SK-N-SH (cell line): ENCODE results near the gene GRIP2. TPM values are rescaled to one million over a fixed set of nuclear protein-coding genes. Genes with fewer than 3 reads are reported as not detected.
"Not testable (repeated sequence)": the region's sequence is repeated elsewhere in the genome, so short reads cannot be mapped to it uniquely, and the experiment has no call there.

Source experiments
- CTCF ChIA-PET: fragments of 300-600, 350-600 bp; formaldehyde crosslinking; extraction: SDS; loops from one replicate; lab custom pipeline; 2021; lab: Yijun Ruan, JAX
- POLR2A ChIA-PET: fragments of 350-600 bp; sonication (Branson Sonifier 250); formaldehyde crosslinking; extraction: SDS; loops from one replicate; lab custom pipeline; 2020; ENCODE audit warnings: antibody characterized with exemption, inconsistent platforms; lab: Yijun Ruan, JAX
- DNase-seq: peaks from one replicate; pipeline ENCODE4 v3.0.0; 2012
- H2AFZ ChIP-seq: fragments of 200-600 bp; sonication (generic); 2 replicates; pipeline ENCODE4 v1.8.1; 2016; ENCODE audit warnings: antibody characterized with exemption, mild to moderate bottlenecking, low read depth
- H3F3A ChIP-seq: fragments of 200-600 bp; sonication (generic); replicated peaks from 2 replicates; pipeline ENCODE3; 2016; ENCODE audit warnings: antibody characterized with exemption, mild to moderate bottlenecking; ENCODE audit not compliant: insufficient read depth
- H3K27ac ChIP-seq, 2 experiments: fragments of 200-500 bp in 1 of 2; fragments of 200-600 bp in 1 of 2; sonication (Bioruptor generic) in 1 of 2; sonication (generic), shearing (Covaris generic) in 1 of 2; 2 replicates each; pipeline versions ENCODE4 v1.5.1 to v1.6.1; 2014 to 2016; ENCODE audit warnings: low read depth in 2 of 2, inconsistent platforms in 1 of 2, low read length in 1 of 2, mild to moderate bottlenecking in 1 of 2, mixed read lengths in 1 of 2
- H3K27me3 ChIP-seq: fragments of 200-600 bp; sonication (generic), shearing (Covaris generic); 2 replicates; pipeline ENCODE4 v1.6.1; 2016; ENCODE audit warnings: mixed run types; ENCODE audit not compliant: insufficient read depth
- H3K36me3 ChIP-seq, 2 experiments: fragments of 200-500 bp in 1 of 2; fragments of 200-600 bp in 1 of 2; sonication (Bioruptor generic) in 1 of 2; sonication (generic) in 1 of 2; replicated peaks in 1 of 2; 2 replicates each; pipeline versions ENCODE3 to v1.5.1; 2014 to 2016; ENCODE audit warnings: low read length in 1 of 2, mild to moderate bottlenecking in 1 of 2; ENCODE audit not compliant: insufficient read depth in 2 of 2, control insufficient read depth in 1 of 2
- H3K4me1 ChIP-seq, 2 experiments: fragments of 200-500 bp in 1 of 2; fragments of 200-600 bp in 1 of 2; sonication (Bioruptor generic) in 1 of 2; sonication (generic), shearing (Covaris generic) in 1 of 2; 2 replicates each; pipeline versions ENCODE4 v1.5.1 to v1.6.1; 2014 to 2016; ENCODE audit warnings: low read depth in 1 of 2, low read length in 1 of 2, mixed run types in 1 of 2; ENCODE audit not compliant: insufficient read depth in 2 of 2, control insufficient read depth in 1 of 2
- H3K4me2 ChIP-seq: fragments of 200-600 bp; sonication (generic), shearing (Covaris generic); 2 replicates; pipeline ENCODE4 v1.6.1; 2017; ENCODE audit warnings: mixed run types
- H3K4me3 ChIP-seq, 2 experiments: fragments of 200-500 bp in 1 of 2; fragments of 200-600 bp in 1 of 2; sonication (Bioruptor generic) in 1 of 2; sonication (generic), shearing (Covaris generic) in 1 of 2; 2 replicates each; pipeline versions ENCODE4 v1.5.1 to v1.8.1; 2014 to 2016; ENCODE audit warnings: low read depth in 2 of 2, inconsistent platforms in 1 of 2, low read length in 1 of 2, mild to moderate bottlenecking in 1 of 2, mixed read lengths in 1 of 2, moderate library complexity in 1 of 2
- H3K79me2 ChIP-seq: fragments of 200-600 bp; sonication (generic); 2 replicates; pipeline ENCODE4 v1.8.1; 2017; ENCODE audit warnings: mild to moderate bottlenecking; ENCODE audit not compliant: insufficient read depth
- H3K9ac ChIP-seq: fragments of 200-600 bp; sonication (generic); 2 replicates; pipeline ENCODE4 v1.6.1; 2017; ENCODE audit warnings: mixed run types
- H3K9me2 ChIP-seq: fragments of 200-600 bp; sonication (generic); 2 replicates; pipeline ENCODE4 v1.6.1; 2017; ENCODE audit warnings: mixed run types
- H3K9me3 ChIP-seq: fragments of 200-600 bp; sonication (generic); 2 replicates; pipeline ENCODE4 v1.6.1; 2017; ENCODE audit warnings: mixed run types, mild to moderate bottlenecking, moderate library complexity
- H4K20me1 ChIP-seq: fragments of 200-600 bp; sonication (generic); 2 replicates; pipeline ENCODE4 v1.6.1; 2017; ENCODE audit warnings: mild to moderate bottlenecking, mixed run types; ENCODE audit not compliant: insufficient read depth
- CHD2 ChIP-seq: fragments of 150-350 bp; IDR thresholded peaks from 2 replicates; pipeline ENCODE4 v1.6.1; 2018; ENCODE audit warnings: low read length; ENCODE audit not compliant: partially characterized antibody
- EP300 ChIP-seq, 2 experiments: IDR thresholded peaks; 2 replicates each; pipeline versions ENCODE4 v1.4.0 to v1.6.1; 2012; ENCODE audit warnings: borderline replicate concordance in 1 of 2, low read depth in 1 of 2, low read length in 1 of 2
- FOSL2 ChIP-seq: IDR thresholded peaks from 2 replicates; pipeline ENCODE4 v1.4.0; 2012; ENCODE audit warnings: low read depth, mild to moderate bottlenecking, moderate library complexity, borderline replicate concordance
- GATA2 ChIP-seq: sonication (generic); formaldehyde crosslinking; IDR thresholded peaks from 2 replicates; pipeline ENCODE4 v1.5.0; 2020; ENCODE audit warnings: mild to moderate bottlenecking, missing genetic modification reagents
- NRF1 ChIP-seq: IDR thresholded peaks from 2 replicates; pipeline ENCODE4 v1.6.1; 2012; ENCODE audit warnings: low read depth, mild to moderate bottlenecking, low read length
- RXRA ChIP-seq: IDR thresholded peaks from 2 replicates; pipeline ENCODE4 v1.4.0; 2012; ENCODE audit warnings: low read depth, mild to moderate bottlenecking, borderline replicate concordance
- SIN3A ChIP-seq: IDR thresholded peaks from 2 replicates; pipeline ENCODE4 v1.6.1; 2012; ENCODE audit warnings: low read depth, mild to moderate bottlenecking, low read length, moderate library complexity, borderline replicate concordance
- SMC3 ChIP-seq: IDR thresholded peaks from 2 replicates; pipeline ENCODE4 v1.6.1; 2012; ENCODE audit warnings: low read depth, low read length, improper control_type of control experiment
- TAF1 ChIP-seq: IDR thresholded peaks from 2 replicates; pipeline ENCODE4 v1.6.1; 2012; ENCODE audit warnings: low read depth, mild to moderate bottlenecking, low read length, moderate library complexity, borderline replicate concordance
- YY1 ChIP-seq: IDR thresholded peaks from 2 replicates; pipeline ENCODE4 v1.4.0; 2012; ENCODE audit warnings: low read depth, mild to moderate bottlenecking
- WGBS: methylation state at CpG from one replicate; pipeline ENCODE4 v1.1.6; 2017; ENCODE audit warnings: low lambda C conversion rate; 5-methylcytosine and 5-hydroxymethylcytosine counted together
- polyA plus RNA-seq, 3 experiments: library from polyadenylated mRNA; depleted of rRNA; stranded (reverse); fragments of >200 nt; gene quantifications; 2 replicates each; pipeline ENCODE4 v1.2.3, GENCODE V29; 2012
- TF ChIP-seq, protein P1 (sequence below): fragments of 150-350 bp; IDR thresholded peaks from 2 replicates; pipeline ENCODE4 v1.6.1; 2016; ENCODE audit warnings: mild to moderate bottlenecking, low read depth, low read length
- TF ChIP-seq, protein P2 (sequence below): IDR thresholded peaks from 2 replicates; pipeline ENCODE4; 2012
- TF ChIP-seq, protein P3 (sequence below): IDR thresholded peaks from 2 replicates; pipeline ENCODE4 v1.6.1; 2012; ENCODE audit warnings: mild to moderate bottlenecking, low read depth, low read length, moderate library complexity

GRIP2 gene
- polyA plus RNA-seq, 1 of the 3 experiments (the other 2 are of a cell fraction): 0.15 TPM

DNA sequence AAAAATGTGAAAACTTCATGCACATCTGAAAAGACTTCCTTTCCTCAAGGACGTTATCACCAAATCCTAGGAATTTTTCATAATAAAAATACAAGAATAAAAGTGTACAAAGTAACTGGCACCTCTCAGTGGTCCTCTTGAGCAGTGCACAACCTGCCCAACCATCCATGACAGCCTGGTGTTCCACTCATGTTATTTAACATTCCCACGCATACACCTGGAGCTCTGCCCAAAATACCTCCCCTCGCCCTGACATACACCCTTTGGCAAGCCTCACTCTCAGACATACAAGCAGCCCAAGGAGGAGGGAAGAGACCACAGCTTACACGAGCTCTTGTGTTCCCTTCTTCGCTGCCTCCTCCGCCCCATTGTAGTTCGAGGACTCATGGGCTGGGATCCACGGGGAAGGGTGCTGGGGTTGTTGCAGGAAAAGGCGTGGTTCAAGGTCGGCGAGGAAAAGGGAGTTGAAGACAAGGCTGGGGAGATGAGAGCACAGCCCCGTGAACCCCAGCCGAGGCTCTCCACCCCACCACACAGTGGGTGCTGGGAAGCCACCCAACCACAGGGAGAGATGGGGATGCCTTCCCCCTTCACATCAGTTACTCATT lies 23.3 kb downstream of the GRIP2 start:
- H3K36me3 ChIP-seq: no peaks in the 10 kb centered on the region
- H3K4me2 ChIP-seq: no peak overlapping the region
- no peak overlapping the region for H3K27ac ChIP-seq
- no peak overlapping the region for H2AFZ ChIP-seq
- 72% methylated on average over 13 of the region's 13 CpGs for WGBS
- H3F3A ChIP-seq: no peaks in the 10 kb centered on the region
- no peaks in the 10 kb centered on the region; the same call in 1 of the 2 replicates for H3K27me3 ChIP-seq
- no peak overlapping the region for H3K9ac ChIP-seq
- H3K79me2 ChIP-seq: no peaks in the 10 kb centered on the region
- H4K20me1 ChIP-seq: no peaks in the 10 kb centered on the region
- H3K4me3 ChIP-seq: no peak overlapping the region
- no peak for DNase-seq
- POLR2A ChIA-PET: no interaction called here
- CTCF ChIA-PET: interaction anchor here (5.0 kb wide), 1 partner anchor 8 kb away, joined by 38 read pairs; no protein-coding TSS in a partner anchor
- peaks cover 0 to 2% of the 10 kb centered on the region in 2 experiments; a peak in 1 of 4 replicates for H3K4me1 ChIP-seq
- no peak for TF ChIP-seq EP300 (IDR thresholded peaks at IDR 0.05; ENCODE audit: borderline replicate concordance in 1 of 2, low read depth in 1 of 2, low read length in 1 of 2)
- TF ChIP-seq RXRA: no peak
- no peak for TF ChIP-seq GATA2
- TF ChIP-seq TAF1: no peak
- TF ChIP-seq NRF1: no peak
- TF ChIP-seq, protein P1, sequence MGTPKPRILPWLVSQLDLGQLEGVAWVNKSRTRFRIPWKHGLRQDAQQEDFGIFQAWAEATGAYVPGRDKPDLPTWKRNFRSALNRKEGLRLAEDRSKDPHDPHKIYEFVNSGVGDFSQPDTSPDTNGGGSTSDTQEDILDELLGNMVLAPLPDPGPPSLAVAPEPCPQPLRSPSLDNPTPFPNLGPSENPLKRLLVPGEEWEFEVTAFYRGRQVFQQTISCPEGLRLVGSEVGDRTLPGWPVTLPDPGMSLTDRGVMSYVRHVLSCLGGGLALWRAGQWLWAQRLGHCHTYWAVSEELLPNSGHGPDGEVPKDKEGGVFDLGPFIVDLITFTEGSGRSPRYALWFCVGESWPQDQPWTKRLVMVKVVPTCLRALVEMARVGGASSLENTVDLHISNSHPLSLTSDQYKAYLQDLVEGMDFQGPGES: no peak
- TF ChIP-seq, protein P2, sequence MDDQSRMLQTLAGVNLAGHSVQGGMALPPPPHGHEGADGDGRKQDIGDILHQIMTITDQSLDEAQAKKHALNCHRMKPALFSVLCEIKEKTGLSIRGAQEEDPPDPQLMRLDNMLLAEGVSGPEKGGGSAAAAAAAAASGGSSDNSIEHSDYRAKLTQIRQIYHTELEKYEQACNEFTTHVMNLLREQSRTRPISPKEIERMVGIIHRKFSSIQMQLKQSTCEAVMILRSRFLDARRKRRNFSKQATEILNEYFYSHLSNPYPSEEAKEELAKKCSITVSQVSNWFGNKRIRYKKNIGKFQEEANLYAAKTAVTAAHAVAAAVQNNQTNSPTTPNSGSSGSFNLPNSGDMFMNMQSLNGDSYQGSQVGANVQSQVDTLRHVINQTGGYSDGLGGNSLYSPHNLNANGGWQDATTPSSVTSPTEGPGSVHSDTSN: no peak
- TF ChIP-seq YY1: no peak
- no peaks in the 10 kb centered on the region for H3K9me2 ChIP-seq
- no peaks in the 10 kb centered on the region for H3K9me3 ChIP-seq

DNA sequence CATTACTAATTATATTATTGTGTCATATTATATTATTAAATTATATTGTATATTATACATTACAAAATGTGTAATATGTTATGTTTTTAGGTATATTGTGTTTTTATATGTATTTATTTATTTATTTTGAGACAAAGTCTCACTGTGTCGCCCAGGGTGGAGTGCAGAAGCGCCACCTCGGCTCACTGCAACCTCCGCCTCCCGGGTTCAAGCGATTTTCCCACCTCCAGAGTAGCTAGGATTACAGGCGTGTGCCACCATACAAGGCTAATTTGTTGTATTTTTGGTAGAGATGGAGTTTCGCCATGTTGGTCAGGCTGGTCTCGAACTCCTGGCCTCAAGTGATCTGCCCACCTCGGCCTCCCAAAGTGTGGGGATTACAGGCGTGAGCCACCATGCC lies 24.6 kb downstream of the GRIP2 start:
- H3K9me2 ChIP-seq, H3K36me3 ChIP-seq, H2AFZ ChIP-seq, H3K4me2 ChIP-seq, POLR2A ChIA-PET, H3K27ac ChIP-seq, CTCF ChIA-PET, H3K27me3 ChIP-seq, H3K9me3 ChIP-seq, DNase-seq, H3K79me2 ChIP-seq, H3K4me3 ChIP-seq, H3K4me1 ChIP-seq, H4K20me1 ChIP-seq, H3F3A ChIP-seq, H3K9ac ChIP-seq: not testable (repeated sequence)
- WGBS: 78% methylated on average over 11 of the region's 11 CpGs

DNA sequence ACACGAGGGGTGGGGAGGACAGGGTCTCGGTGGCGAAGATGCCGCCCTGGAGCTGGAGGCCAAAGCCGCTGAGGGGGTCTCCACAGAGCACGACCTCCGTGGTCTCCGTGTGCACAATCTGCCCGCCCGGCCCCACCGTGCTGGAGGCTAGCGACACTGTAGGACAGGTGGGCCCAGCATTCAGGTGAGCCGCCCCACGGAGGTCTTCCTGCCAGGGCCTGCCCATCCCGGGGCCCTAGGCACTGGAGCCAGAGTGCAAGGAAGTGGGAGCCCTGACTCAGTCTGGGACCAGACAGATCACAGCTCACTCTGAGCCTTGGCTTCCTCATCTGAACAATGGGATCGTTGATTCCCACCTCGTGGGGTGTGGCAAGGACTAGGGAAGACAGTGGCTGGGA lies 25.8 kb downstream of the GRIP2 start:
- peaks cover 0 to 10% of the 10 kb centered on the region in 2 experiments; a peak in 1 of 4 replicates for H3K4me1 ChIP-seq
- H3K4me2 ChIP-seq: no peak overlapping the region
- no peaks in the 10 kb centered on the region for H3F3A ChIP-seq
- no peaks in the 10 kb centered on the region for H3K79me2 ChIP-seq
- H3K9me3 ChIP-seq: no peaks in the 10 kb centered on the region
- no peak overlapping the region for H3K4me3 ChIP-seq
- 73% methylated on average over 7 of the region's 17 CpGs for WGBS
- H2AFZ ChIP-seq: no peak overlapping the region
- CTCF ChIA-PET: interaction anchor here (1.1 to 11.4 kb wide), 4 partner anchors 32 to 407 kb away, joined by 3 to 183 read pairs (median 4); no protein-coding TSS in a partner anchor
- POLR2A ChIA-PET: no interaction called here
- no peaks in the 10 kb centered on the region for H3K9me2 ChIP-seq
- H3K36me3 ChIP-seq: no peaks in the 10 kb centered on the region
- no peaks in the 10 kb centered on the region for H3K27me3 ChIP-seq
- no peaks in the 10 kb centered on the region for H4K20me1 ChIP-seq
- DNase-seq: no peak
- no peak overlapping the region for H3K27ac ChIP-seq
- H3K9ac ChIP-seq: no peak overlapping the region
- no peak for TF ChIP-seq SMC3
- TF ChIP-seq, protein P3, sequence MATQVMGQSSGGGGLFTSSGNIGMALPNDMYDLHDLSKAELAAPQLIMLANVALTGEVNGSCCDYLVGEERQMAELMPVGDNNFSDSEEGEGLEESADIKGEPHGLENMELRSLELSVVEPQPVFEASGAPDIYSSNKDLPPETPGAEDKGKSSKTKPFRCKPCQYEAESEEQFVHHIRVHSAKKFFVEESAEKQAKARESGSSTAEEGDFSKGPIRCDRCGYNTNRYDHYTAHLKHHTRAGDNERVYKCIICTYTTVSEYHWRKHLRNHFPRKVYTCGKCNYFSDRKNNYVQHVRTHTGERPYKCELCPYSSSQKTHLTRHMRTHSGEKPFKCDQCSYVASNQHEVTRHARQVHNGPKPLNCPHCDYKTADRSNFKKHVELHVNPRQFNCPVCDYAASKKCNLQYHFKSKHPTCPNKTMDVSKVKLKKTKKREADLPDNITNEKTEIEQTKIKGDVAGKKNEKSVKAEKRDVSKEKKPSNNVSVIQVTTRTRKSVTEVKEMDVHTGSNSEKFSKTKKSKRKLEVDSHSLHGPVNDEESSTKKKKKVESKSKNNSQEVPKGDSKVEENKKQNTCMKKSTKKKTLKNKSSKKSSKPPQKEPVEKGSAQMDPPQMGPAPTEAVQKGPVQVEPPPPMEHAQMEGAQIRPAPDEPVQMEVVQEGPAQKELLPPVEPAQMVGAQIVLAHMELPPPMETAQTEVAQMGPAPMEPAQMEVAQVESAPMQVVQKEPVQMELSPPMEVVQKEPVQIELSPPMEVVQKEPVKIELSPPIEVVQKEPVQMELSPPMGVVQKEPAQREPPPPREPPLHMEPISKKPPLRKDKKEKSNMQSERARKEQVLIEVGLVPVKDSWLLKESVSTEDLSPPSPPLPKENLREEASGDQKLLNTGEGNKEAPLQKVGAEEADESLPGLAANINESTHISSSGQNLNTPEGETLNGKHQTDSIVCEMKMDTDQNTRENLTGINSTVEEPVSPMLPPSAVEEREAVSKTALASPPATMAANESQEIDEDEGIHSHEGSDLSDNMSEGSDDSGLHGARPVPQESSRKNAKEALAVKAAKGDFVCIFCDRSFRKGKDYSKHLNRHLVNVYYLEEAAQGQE: no peak
- no peak for TF ChIP-seq FOSL2
- no peak for TF ChIP-seq EP300 (IDR thresholded peaks at IDR 0.05; ENCODE audit: borderline replicate concordance in 1 of 2, low read depth in 1 of 2, low read length in 1 of 2)
- TF ChIP-seq CHD2: no peak
- TF ChIP-seq SIN3A: no peak
